SK-N-SH treated with all-trans-retinoic acid at 6 μM for 48 hours (cell line): ENCODE measurements around the gene SEMA5A.

Experiments used
- ATAC-seq: fragments of 200-7000 bp; cut with Tn5 transposase; 3 replicates; pipeline ENCODE4 v1.9.1; 2020; ENCODE audit warnings: mild to moderate bottlenecking, moderate library complexity
- BACH2 ChIP-seq: fragments of 250-450 bp; sonication (Bioruptor Pico); IDR thresholded peaks from 2 replicates; pipeline ENCODE4 v1.9.0; 2021; ENCODE audit warnings: mild to moderate bottlenecking, borderline replicate concordance
- CREB5 ChIP-seq: fragments of 250-450 bp; sonication (Bioruptor Pico); IDR thresholded peaks from 2 replicates; pipeline ENCODE4 v1.5.1; 2020; ENCODE audit warnings: low read depth, mild to moderate bottlenecking, moderate library complexity
- CSDC2 ChIP-seq: fragments of 250-450 bp; sonication (Bioruptor Pico); IDR thresholded peaks from 2 replicates; pipeline ENCODE4 v1.5.0; 2020; ENCODE audit warnings: mild to moderate bottlenecking, moderate library complexity
- CSRNP3 ChIP-seq: fragments of 250-450 bp; sonication (Bioruptor Pico); IDR thresholded peaks from 2 replicates; pipeline ENCODE4 v1.5.1; 2021; ENCODE audit warnings: mild to moderate bottlenecking, moderate library complexity
- ESRRG ChIP-seq: fragments of 250-450 bp; sonication (Bioruptor Pico); IDR thresholded peaks from 2 replicates; pipeline ENCODE4 v1.6.1; 2021; ENCODE audit warnings: mild to moderate bottlenecking
- ISL1 ChIP-seq: fragments of 250-450 bp; sonication (Bioruptor Pico); IDR thresholded peaks from 2 replicates; pipeline ENCODE4 v2.1.2; 2022; ENCODE audit warnings: mild to moderate bottlenecking, moderate library complexity
- OSR1 ChIP-seq: fragments of 250-450 bp; sonication (Bioruptor Pico); IDR thresholded peaks from 2 replicates; pipeline ENCODE4 v1.8.0; 2022; ENCODE audit warnings: moderate library complexity, mild to moderate bottlenecking, inconsistent platforms
- PATZ1 ChIP-seq: fragments of 250-450 bp; sonication (Bioruptor Pico); IDR thresholded peaks from 2 replicates; pipeline ENCODE4 v1.8.0; 2020; ENCODE audit warnings: mild to moderate bottlenecking, moderate library complexity, borderline replicate concordance
- POU6F1 ChIP-seq: fragments of 250-450 bp; sonication (Bioruptor Pico); IDR thresholded peaks from 2 replicates; pipeline ENCODE4 v1.8.0; 2021; ENCODE audit warnings: low read depth, mild to moderate bottlenecking, moderate library complexity, borderline replicate concordance
- PPARA ChIP-seq: fragments of 250-450 bp; sonication (Bioruptor Pico); IDR thresholded peaks from 2 replicates; pipeline ENCODE4 v1.5.0; 2020; ENCODE audit warnings: mild to moderate bottlenecking, borderline replicate concordance
- SNAI2 ChIP-seq: fragments of 250-450 bp; sonication (Bioruptor Pico); IDR thresholded peaks from 2 replicates; pipeline ENCODE4 v1.5.0; 2020; ENCODE audit warnings: mild to moderate bottlenecking, moderate library complexity
- TCF4 ChIP-seq: fragments of 250-450 bp; sonication (Bioruptor Pico); IDR thresholded peaks from 2 replicates; pipeline ENCODE4 v1.8.0; 2021; ENCODE audit warnings: mild to moderate bottlenecking, moderate library complexity, borderline replicate concordance
- TSHZ2 ChIP-seq: fragments of 250-450 bp; sonication (Bioruptor Pico); IDR thresholded peaks from 2 replicates; pipeline ENCODE4 v1.5.0; 2020; ENCODE audit warnings: mild to moderate bottlenecking, moderate library complexity
- ZC3H10 ChIP-seq: fragments of 250-450 bp; sonication (Bioruptor Pico); IDR thresholded peaks from 2 replicates; pipeline ENCODE4 v1.5.1; 2021; ENCODE audit warnings: mild to moderate bottlenecking, moderate library complexity
- ZFP3 ChIP-seq: fragments of 250-450 bp; sonication (Bioruptor Pico); IDR thresholded peaks from 2 replicates; pipeline ENCODE4 v1.5.0; 2020; ENCODE audit warnings: mild to moderate bottlenecking, moderate library complexity
- ZFP30 ChIP-seq: fragments of 450-650 bp; formaldehyde crosslinking; IDR thresholded peaks from 2 replicates; pipeline ENCODE4 v1.5.0; 2022; ENCODE audit warnings: mild to moderate bottlenecking, moderate library complexity
- ZNF565 ChIP-seq: fragments of 450-650 bp; formaldehyde crosslinking; conservative IDR thresholded peaks from 2 replicates; pipeline ENCODE4 v1.5.0; 2020; ENCODE audit warnings: low read depth, mild to moderate bottlenecking, moderate library complexity
- ZNF70 ChIP-seq: fragments of 450-650 bp; formaldehyde crosslinking; IDR thresholded peaks from 2 replicates; pipeline ENCODE4 v1.5.0; 2020; ENCODE audit warnings: mild to moderate bottlenecking, moderate library complexity
- ZNF8 ChIP-seq: fragments of 450-650 bp; formaldehyde crosslinking; IDR thresholded peaks from 2 replicates; pipeline ENCODE4 v1.5.0; 2020; ENCODE audit warnings: mild to moderate bottlenecking, moderate library complexity

SEMA5A gene

GRCh38 chr5:9124071-9124470 lies 421.8 kb downstream of the SEMA5A start:
- no peak for ATAC-seq
- no peak for TF ChIP-seq CSDC2
- no peak for TF ChIP-seq CSRNP3
- no peak for TF ChIP-seq ESRRG (CRISPR knock-in tag)
- TF ChIP-seq TCF4 (CRISPR knock-in tag): no peak

- TF ChIP-seq ZNF70 (CRISPR knock-in tag) (no peak), TSHZ2 (CRISPR knock-in tag) (no peak), CSDC2 (no peak), CSRNP3 (no peak), OSR1 (CRISPR knock-in tag) (no peak), SNAI2 (CRISPR knock-in tag) (no peak)
- no peak for ATAC-seq
Measured at GRCh38 chr5:9122528-9122927, 423.3 kb downstream of the SEMA5A start.

GRCh38 chr5:9121597-9121996 lies 424.3 kb downstream of the SEMA5A start:
- ATAC-seq: no peak
- TF ChIP-seq CREB5 (CRISPR knock-in tag) (no peak), ZNF565 (CRISPR knock-in tag) (no peak), ISL1 (CRISPR knock-in tag) (no peak), POU6F1 (CRISPR knock-in tag) (no peak), BACH2 (CRISPR knock-in tag) (no peak), ZFP3 (CRISPR knock-in tag) (no peak), PATZ1 (no peak), ZNF70 (CRISPR knock-in tag) (no peak), TSHZ2 (CRISPR knock-in tag) (no peak), PPARA (CRISPR knock-in tag) (no peak), CSRNP3 (no peak), CSDC2 (no peak), ZC3H10 (CRISPR knock-in tag) (no peak), TCF4 (CRISPR knock-in tag) (no peak), ZNF8 (no peak), ZFP30 (no peak), ESRRG (CRISPR knock-in tag) (no peak)
